ENCODE results near the gene HBS1L. TPM values are rescaled to one million over a fixed set of nuclear protein-coding genes. Genes with fewer than 3 reads are reported as not detected.

The HBS1L gene
- total and polyA plus RNA-seq, 2 experiments from 2014 or later: 43.0 to 70.6 TPM

- H3K4me2 ChIP-seq: no peak overlapping the region
- no peaks in the 10 kb centered on the region for H3K27me3 ChIP-seq
- no peaks in the 10 kb centered on the region for H3K36me3 ChIP-seq (replicated peaks; ENCODE audit: insufficient read depth, low read depth)
- H3K9me3 ChIP-seq (ENCODE audit: low read depth): no peaks in the 10 kb centered on the region
- TF ChIP-seq, protein P1, sequence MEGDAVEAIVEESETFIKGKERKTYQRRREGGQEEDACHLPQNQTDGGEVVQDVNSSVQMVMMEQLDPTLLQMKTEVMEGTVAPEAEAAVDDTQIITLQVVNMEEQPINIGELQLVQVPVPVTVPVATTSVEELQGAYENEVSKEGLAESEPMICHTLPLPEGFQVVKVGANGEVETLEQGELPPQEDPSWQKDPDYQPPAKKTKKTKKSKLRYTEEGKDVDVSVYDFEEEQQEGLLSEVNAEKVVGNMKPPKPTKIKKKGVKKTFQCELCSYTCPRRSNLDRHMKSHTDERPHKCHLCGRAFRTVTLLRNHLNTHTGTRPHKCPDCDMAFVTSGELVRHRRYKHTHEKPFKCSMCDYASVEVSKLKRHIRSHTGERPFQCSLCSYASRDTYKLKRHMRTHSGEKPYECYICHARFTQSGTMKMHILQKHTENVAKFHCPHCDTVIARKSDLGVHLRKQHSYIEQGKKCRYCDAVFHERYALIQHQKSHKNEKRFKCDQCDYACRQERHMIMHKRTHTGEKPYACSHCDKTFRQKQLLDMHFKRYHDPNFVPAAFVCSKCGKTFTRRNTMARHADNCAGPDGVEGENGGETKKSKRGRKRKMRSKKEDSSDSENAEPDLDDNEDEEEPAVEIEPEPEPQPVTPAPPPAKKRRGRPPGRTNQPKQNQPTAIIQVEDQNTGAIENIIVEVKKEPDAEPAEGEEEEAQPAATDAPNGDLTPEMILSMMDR (IDR thresholded peaks at IDR 0.05; ENCODE audit: poor library complexity): no peak
- TF ChIP-seq EZH2phosphoT487 (IDR thresholded peaks at IDR 0.05; ENCODE audit: low read depth, severe bottlenecking, unreplicated experiment): no peak
- no peak for TF ChIP-seq EZH2 (IDR thresholded peaks at IDR 0.05; ENCODE audit: borderline replicate concordance)
- no peaks in the 10 kb centered on the region for H3K4me1 ChIP-seq (ENCODE audit: insufficient read depth)
- DNase-seq (ENCODE audit: low spot score): no peak
- 90% methylated on average over 4 of the region's 4 CpGs for WGBS (ENCODE audit: low lambda C conversion rate, missing lambda C conversion rate)
- no peak overlapping the region for H3K27ac ChIP-seq
- H3K79me2 ChIP-seq: no peaks in the 10 kb centered on the region
- H3K9me2 ChIP-seq (replicated peaks; ENCODE audit: insufficient read depth): no peaks in the 10 kb centered on the region
- no peak overlapping the region for H3K4me3 ChIP-seq
- H2AFZ ChIP-seq: no peak overlapping the region
- H4K20me1 ChIP-seq (ENCODE audit: insufficient read depth, poor library complexity, severe bottlenecking): no peaks in the 10 kb centered on the region
Observed at GRCh38 chr6:135089901-135090300, 35.3 kb upstream of the HBS1L start.

- Histone ChIP-seq H3K4me3 (no peak overlapping the region), H3K36me3 (replicated peaks; ENCODE audit: insufficient read depth, low read depth) (no peaks in the 10 kb centered on the region), H3K27me3 (no peaks in the 10 kb centered on the region), H3K4me1 (ENCODE audit: insufficient read depth) (no peaks in the 10 kb centered on the region), H3K4me2 (no peak overlapping the region), H3K79me2 (no peaks in the 10 kb centered on the region), H3K9me3 (ENCODE audit: low read depth) (no peaks in the 10 kb centered on the region), H2AFZ (no peak overlapping the region), H3K27ac (no peak overlapping the region), H3K9me2 (replicated peaks; ENCODE audit: insufficient read depth) (no peaks in the 10 kb centered on the region), H4K20me1 (ENCODE audit: insufficient read depth, poor library complexity, severe bottlenecking) (no peaks in the 10 kb centered on the region)
- TF ChIP-seq, protein P1 (IDR thresholded peaks at IDR 0.05; ENCODE audit: poor library complexity): peak; percentile 13
- no peak for TF ChIP-seq EZH2phosphoT487 (IDR thresholded peaks at IDR 0.05; ENCODE audit: low read depth, severe bottlenecking, unreplicated experiment)
- WGBS (ENCODE audit: low lambda C conversion rate, missing lambda C conversion rate): 87% methylated on average over 3 of the region's 3 CpGs
- DNase-seq (ENCODE audit: low spot score): no peak
Observed at GRCh38 chr6:135088818-135089809, 34.5 kb upstream of the HBS1L start.

GRCh38 chr6:135088281-135088680 is 33.7 kb upstream of the HBS1L start:
- WGBS (ENCODE audit: low lambda C conversion rate, missing lambda C conversion rate): 81% methylated on average over 1 of the region's 1 CpG
- H3K4me3 ChIP-seq: no peak overlapping the region
- no peaks in the 10 kb centered on the region for H4K20me1 ChIP-seq (ENCODE audit: insufficient read depth, poor library complexity, severe bottlenecking)
- H3K9me2 ChIP-seq (replicated peaks; ENCODE audit: insufficient read depth): no peaks in the 10 kb centered on the region
- no peak for DNase-seq (ENCODE audit: low spot score)
- H3K27ac ChIP-seq: no peak overlapping the region
- H2AFZ ChIP-seq: no peak overlapping the region
- H3K4me2 ChIP-seq: no peak overlapping the region
- H3K36me3 ChIP-seq (replicated peaks; ENCODE audit: insufficient read depth, low read depth): no peaks in the 10 kb centered on the region
- no peaks in the 10 kb centered on the region for H3K79me2 ChIP-seq
- H3K4me1 ChIP-seq (ENCODE audit: insufficient read depth): no peaks in the 10 kb centered on the region
- no peaks in the 10 kb centered on the region for H3K9me3 ChIP-seq (ENCODE audit: low read depth)
- no peaks in the 10 kb centered on the region for H3K27me3 ChIP-seq
- TF ChIP-seq, protein P1 (IDR thresholded peaks at IDR 0.05; ENCODE audit: poor library complexity): no peak
- no peak for TF ChIP-seq EZH2phosphoT487 (IDR thresholded peaks at IDR 0.05; ENCODE audit: low read depth, severe bottlenecking, unreplicated experiment)
- no peak for TF ChIP-seq EZH2 (IDR thresholded peaks at IDR 0.05; ENCODE audit: borderline replicate concordance)

All from hepatocyte (in vitro differentiated cells).